GM12873 (cell line): ENCODE results near the gene ZNF423.

ENCODE experiments used
- CTCF ChIP-seq: IDR thresholded peaks from 2 replicates; pipeline ENCODE4 v1.5.1; 2012; ENCODE audit warnings: low read depth, mild to moderate bottlenecking, moderate library complexity, low read length, control low read depth; ENCODE audit not compliant: insufficient read depth; ENCODE audit errors: missing control alignments

The ZNF423 gene

GRCh38 chr16:49622421-49623402 lies 233.2 kb downstream of the ZNF423 start:
- TF ChIP-seq CTCF: no peak

- TF ChIP-seq CTCF: no peak
Observed at GRCh38 chr16:49622084-49622390, 233.9 kb downstream of the ZNF423 start.

GRCh38 chr16:49621241-49622083 lies 234.4 kb downstream of the ZNF423 start:
- TF ChIP-seq CTCF: no peak

GRCh38 chr16:49620869-49621240 lies 235.1 kb downstream of the ZNF423 start:
- no peak for TF ChIP-seq CTCF

- no peak for TF ChIP-seq CTCF
Observed at GRCh38 chr16:49620158-49620868, 235.6 kb downstream of the ZNF423 start.

- TF ChIP-seq CTCF: no peak
Observed at GRCh38 chr16:49619811-49620157, 236.1 kb downstream of the ZNF423 start.

- no peak for TF ChIP-seq CTCF
Observed at GRCh38 chr16:49618955-49619354, 237.0 kb downstream of the ZNF423 start.
